ENCODE measurements around the gene TRAP1. TPM values are rescaled to one million over a fixed set of nuclear protein-coding genes. Genes with fewer than 3 reads are reported as not detected.

The TRAP1 gene
- total RNA-seq, 1 experiment from 2014 or later = 106 TPM

- no peak for DNase-seq (ENCODE audit: low spot score)
Observed at GRCh38 chr16:3651461-3652372, 65.6 kb downstream of the TRAP1 start.

- no peak for DNase-seq (ENCODE audit: low spot score)
Observed at GRCh38 chr16:3650631-3651265, 66.6 kb downstream of the TRAP1 start.

GRCh38 chr16:3646348-3646920, 70.9 kb downstream of the TRAP1 start:
- DNase-seq (ENCODE audit: low spot score) = peak; percentile 25

DNA sequence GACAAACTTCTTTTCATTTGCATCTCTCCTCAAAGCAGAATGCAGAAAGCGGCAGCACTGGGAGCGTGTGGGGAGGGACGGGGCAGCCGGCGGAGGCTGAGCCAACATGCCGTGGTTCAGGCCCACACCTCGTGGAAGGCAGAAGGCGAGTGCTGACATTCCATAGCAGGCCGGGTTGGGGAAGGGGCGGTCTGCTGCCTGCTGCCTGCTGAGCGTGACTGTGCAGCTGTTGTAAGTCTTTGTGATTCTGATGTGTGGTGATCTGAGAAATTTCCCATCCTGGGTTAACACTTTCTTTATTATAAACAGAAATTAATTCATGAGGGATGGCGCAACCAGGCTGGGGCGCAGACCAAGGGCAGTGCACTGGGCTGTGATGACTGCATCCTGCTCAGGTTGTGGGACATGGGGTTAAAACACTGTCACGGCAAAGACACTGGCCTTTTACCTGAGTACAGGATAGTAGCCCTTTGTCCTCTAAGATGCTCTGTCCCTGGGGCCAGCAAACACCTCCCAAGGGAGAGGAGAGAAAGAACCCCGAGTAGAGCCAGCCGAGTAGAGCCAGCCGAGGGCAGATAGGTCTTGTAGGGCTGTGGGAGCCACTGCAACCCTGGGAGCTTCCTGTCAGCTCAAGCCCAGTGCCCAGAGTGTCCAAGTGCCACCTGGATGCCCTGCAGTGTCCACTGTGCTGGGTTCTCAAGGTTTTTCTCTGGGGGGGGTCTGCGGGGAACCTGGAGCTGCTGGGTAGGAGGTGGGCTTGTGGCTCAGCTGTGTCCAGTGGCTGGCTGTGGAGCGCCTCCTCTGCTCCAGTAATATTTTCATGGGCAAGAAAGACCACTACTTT, 71.6 kb downstream of the TRAP1 start:
- DNase-seq (ENCODE audit: low spot score) = no peak

- no peak for DNase-seq (ENCODE audit: low spot score)
Observed at GRCh38 chr16:3645108-3645503, 72.2 kb downstream of the TRAP1 start.

DNA sequence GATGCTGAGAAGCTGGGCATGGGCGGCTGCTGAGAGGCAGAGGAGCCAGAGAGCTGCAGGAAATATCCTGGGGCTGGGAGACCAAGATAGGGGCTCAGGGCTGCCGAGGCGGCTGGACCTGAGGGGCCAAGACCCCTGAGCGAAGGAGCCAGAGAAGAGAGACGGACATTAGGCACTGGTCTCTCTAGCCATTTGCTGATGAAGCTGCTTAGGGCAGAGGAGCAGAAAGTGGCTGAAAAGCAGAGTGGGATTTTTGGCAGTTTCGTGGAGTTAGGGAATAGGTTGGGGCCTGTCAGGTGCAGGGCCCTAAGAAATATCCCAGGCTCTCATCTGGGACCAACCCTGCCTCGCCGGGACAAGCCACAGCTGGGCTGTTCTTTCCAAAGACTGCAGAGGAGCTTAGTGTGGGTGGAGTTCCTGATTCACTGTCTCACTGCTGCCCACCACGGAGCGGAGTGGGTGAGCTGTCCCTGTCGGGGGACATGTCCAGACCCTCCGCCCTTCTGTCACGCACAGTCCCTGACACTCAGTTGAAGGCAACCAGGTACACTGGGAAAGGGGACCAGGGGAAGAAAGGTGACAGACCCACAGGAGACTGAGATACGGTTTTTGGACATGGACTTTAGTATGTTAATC, 74.1 kb downstream of the TRAP1 start:
- no peak for DNase-seq (ENCODE audit: low spot score)

DNA sequence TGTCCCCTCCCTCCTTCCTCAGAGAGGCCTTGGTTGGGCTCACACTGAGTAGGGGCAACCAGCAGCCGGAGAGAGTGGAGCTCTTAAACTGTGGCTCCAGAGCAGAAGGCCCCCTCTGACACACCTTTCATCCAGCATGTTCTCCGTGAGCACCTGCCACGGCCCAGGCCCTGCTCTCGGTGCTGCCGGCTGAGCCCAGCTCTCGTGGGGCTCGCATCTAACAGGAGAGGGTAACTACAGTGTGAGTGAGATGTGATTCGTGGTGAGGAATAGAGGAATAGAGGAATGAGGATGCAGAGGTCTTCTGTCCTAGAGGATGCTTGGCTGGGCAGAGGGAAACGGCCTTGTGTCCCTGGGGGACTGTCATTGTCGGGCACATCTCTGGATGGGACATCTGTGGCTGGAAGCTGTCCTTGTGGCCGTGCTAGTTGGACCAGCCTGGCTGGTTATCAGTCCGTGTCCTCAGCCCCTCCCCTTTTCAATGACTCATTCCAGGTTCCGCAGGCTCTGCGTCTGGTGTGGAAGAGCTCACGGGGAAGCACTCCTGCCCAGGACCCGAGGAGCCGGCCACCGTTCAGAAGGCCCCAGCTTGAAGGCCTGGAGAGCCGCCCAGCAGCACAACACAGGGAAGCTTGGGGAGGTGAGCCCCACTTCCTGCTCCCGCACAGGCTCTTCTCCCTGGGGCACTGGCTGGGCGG, 74.8 kb downstream of the TRAP1 start:
- DNase-seq (ENCODE audit: low spot score) = peak; percentile 66

- DNase-seq (ENCODE audit: low spot score) = no peak
Observed at GRCh38 chr16:3641801-3642396, 75.4 kb downstream of the TRAP1 start.

DNA sequence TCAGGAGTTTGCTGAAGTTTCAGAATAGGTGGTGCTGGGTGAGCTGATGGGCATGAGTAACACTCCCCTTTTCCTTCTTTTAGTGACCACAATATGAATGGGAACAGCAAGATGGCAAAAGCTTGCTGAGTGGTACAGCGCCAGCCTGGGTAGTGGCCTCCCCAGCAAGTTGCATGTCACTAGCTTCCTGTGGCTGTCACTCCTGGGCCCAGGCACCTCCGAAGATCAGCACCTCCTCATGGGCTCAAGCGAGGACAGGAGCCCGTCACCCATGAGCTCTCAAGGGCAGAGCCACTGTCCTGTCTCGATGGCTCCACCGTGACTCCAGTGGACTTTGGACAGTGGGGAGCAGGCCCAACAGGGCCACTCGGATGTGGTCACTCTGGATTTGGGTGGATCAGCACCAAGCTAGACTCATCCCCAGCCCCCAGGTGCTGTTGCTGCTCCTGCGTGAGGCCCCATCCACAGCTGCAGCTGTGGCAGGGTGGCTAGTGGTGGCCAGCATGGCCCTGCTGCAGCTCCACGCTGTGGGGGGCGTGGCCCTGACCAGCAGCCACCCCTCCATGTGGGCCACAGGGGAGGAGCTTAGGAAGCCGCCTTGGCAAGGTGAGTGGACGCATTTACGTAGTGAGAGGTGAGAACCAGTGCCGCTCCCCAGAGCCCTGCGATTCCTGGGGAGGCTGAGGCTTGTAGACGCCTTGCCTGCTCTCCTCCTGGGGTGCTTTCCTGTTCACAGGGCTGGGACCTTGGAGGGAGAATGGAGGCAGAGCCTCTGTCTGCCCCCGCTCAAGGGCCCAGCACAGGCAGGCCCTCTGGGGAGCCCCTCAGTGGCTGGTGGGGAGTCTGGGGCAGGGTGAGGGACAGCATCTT, 76.5 kb downstream of the TRAP1 start:
- no peak for DNase-seq (ENCODE audit: low spot score)

- DNase-seq (ENCODE audit: low spot score) = no peak
Observed at GRCh38 chr16:3640207-3640606, 77.1 kb downstream of the TRAP1 start.

DNA sequence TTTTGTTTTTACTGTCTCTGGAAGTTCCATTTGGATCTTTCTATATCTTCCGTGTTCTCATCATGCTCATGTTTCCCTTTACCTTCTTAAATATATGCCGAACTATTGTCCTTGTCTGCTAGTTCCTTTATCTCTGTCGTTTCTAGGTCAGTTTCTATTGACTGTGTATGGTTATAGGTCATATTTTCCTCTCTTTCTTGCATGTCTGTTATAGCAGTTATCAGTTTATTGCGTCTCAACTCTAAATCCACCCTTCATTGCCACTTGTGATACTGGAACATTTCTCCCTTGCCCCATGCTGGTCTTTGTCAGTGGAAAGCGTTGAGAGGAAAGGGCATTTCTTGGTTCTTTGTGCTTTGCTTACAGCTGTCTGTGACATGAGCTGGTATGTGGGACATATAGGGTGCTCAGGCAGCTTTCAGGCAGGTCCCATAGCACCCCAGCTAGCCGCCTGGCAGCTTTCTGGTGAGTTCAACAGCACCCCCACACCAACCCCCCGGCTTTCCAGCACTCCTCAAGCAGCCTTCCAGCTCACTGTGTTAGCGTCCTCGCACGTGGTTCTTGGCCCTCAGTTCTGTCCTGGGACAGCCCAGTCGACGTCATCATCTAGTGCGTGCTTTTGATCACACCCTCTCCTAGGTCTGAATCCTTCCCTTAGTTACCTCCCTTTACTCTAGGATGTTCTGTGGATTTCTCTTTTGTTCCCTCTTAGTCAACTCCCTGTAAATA, 78.2 kb downstream of the TRAP1 start:
- DNase-seq (ENCODE audit: low spot score) = no peak

DNA sequence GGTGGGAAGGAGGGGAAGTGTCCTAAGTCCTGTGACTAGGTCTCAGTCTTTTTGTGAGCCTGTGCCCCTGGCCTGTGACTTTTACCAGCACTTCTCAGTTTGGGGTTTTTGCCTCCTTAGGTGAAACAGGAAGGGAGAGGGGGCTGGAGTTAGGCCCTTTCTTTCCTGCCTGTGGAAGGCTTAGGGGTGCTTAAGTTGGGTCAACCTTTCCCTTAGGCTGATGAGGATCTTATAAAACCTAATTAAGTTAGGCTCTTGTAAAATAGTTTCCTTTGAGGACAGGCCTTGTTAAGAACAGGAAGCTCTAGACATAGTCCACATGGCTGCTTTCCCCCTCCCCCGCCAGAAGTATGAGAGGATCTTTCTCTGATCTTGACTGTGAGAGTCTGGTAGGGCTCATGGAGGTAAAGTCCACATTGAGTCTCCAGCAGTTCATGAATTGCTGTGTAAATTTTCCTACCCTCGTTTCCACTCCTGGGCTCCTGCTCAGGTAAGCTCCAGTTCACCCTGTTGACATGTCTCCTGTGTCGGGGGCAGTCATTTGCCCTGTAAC, 79.9 kb downstream of the TRAP1 start:
- DNase-seq (ENCODE audit: low spot score) = no peak

GRCh38 chr16:3625911-3626732, 91.2 kb downstream of the TRAP1 start:
- no peak for DNase-seq (ENCODE audit: low spot score)

- DNase-seq (ENCODE audit: low spot score) = no peak
Observed at GRCh38 chr16:3625331-3625730, 92.0 kb downstream of the TRAP1 start.

GRCh38 chr16:3623642-3624041, 93.7 kb downstream of the TRAP1 start:
- DNase-seq (ENCODE audit: low spot score) = no peak

DNA sequence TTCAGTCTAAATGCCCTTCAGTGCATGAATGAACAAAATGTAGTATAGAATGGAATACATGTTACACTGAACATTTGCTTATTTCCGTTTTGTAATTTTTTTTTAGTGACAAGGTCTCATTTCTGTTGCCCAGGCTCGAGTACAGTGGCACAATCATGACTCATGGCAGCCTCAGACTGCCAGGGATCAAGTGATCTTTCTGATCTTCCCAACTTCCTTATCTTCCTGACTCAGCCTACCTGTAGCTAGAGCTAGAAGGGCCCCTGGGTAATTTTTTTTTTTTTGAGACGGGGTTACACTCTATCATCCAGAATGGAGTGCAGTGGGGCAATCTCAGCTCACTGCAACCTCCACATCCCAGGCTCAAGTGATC, 98.6 kb downstream of the TRAP1 start:
- peak; percentile 88 for DNase-seq (ENCODE audit: low spot score)
